ENCODE measurements around the gene KCNH6. TPM values are rescaled to one million over a fixed set of nuclear protein-coding genes. Genes with fewer than 3 reads are reported as not detected.

Gene KCNH6
- total and polyA plus RNA-seq, 9 donors, result 0.04 to 0.19 (median 0.11) TPM; not detected in 5

DNA sequence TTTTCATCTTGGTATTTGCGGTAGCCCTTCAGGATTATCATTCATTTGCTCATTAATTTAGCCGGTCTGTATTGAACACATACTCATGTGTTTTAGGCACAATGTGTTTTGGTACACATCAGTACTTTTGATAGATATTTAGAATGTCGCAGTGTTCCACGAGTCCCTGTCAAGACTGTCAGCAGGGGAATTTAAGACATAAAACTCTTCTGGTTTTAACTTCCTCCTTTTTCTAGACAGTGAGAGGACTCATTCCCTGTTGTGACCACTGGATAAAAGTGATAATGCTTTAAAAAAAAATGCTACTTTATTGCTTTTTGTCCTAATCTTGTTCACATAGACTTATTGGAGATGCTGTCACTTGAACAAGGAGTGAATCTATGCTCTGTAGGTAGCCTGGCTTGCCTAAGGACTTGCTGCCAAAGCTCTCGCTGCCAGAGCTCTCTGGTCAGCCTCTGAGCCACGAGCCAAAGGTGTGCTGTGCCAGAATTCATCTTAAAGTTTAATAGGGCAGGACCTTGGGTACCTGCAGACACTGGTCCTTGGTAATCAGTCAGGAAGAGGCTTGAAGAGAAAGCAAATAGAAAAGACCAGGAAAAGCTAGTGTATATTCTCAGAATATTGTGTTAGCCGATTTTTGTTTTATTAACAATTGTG lies 32.5 kb downstream of the KCNH6 start:
- DNase-seq, result no peak
- no peak overlapping the region for H3K27ac ChIP-seq (ENCODE audit: low read length)
- H3K27me3 ChIP-seq (ENCODE audit: control insufficient read depth, insufficient read depth, low read length), result no peaks in the 10 kb centered on the region
- WGBS (ENCODE audit: insufficient coverage), result 94% methylated on average over 2 of the region's 7 CpGs
- no peaks in the 10 kb centered on the region for H3K36me3 ChIP-seq (ENCODE audit: control insufficient read depth, insufficient read depth, low read length)
- H3K4me1 ChIP-seq (ENCODE audit: control insufficient read depth, insufficient read depth, low read length), result peaks cover 9% of the 10 kb centered on the region
- H3K9me3 ChIP-seq (replicated peaks; ENCODE audit: control insufficient read depth, low read depth, low read length), result no peaks in the 10 kb centered on the region
- no peak overlapping the region for H3K4me3 ChIP-seq (ENCODE audit: low read length)

- no peak for DNase-seq
- Histone ChIP-seq H3K4me3 (ENCODE audit: low read length) (no peak overlapping the region), H3K36me3 (ENCODE audit: control insufficient read depth, insufficient read depth, low read length) (no peaks in the 10 kb centered on the region), H3K27me3 (ENCODE audit: control insufficient read depth, insufficient read depth, low read length) (no peaks in the 10 kb centered on the region), H3K4me1 (ENCODE audit: control insufficient read depth, insufficient read depth, low read length) (peaks cover 3% of the 10 kb centered on the region), H3K27ac (ENCODE audit: low read length) (no peak overlapping the region), H3K9me3 (replicated peaks; ENCODE audit: control insufficient read depth, low read depth, low read length) (no peaks in the 10 kb centered on the region)
- 100% methylated on average over 2 of the region's 2 CpGs for WGBS (ENCODE audit: insufficient coverage)
Observed at GRCh38 chr17:63557416-63557815, 34.3 kb downstream of the KCNH6 start.

GRCh38 chr17:63558441-63558840 lies 35.3 kb downstream of the KCNH6 start:
- WGBS (ENCODE audit: insufficient coverage), result 80% methylated on average over 2 of the region's 3 CpGs
- Histone ChIP-seq H3K4me3 (ENCODE audit: low read length) (no peak overlapping the region), H3K27ac (ENCODE audit: low read length) (no peak overlapping the region), H3K27me3 (ENCODE audit: control insufficient read depth, insufficient read depth, low read length) (no peaks in the 10 kb centered on the region), H3K9me3 (replicated peaks; ENCODE audit: control insufficient read depth, low read depth, low read length) (no peaks in the 10 kb centered on the region), H3K4me1 (ENCODE audit: control insufficient read depth, insufficient read depth, low read length) (no peaks in the 10 kb centered on the region), H3K36me3 (ENCODE audit: control insufficient read depth, insufficient read depth, low read length) (no peaks in the 10 kb centered on the region)
- no peak for DNase-seq

DNA sequence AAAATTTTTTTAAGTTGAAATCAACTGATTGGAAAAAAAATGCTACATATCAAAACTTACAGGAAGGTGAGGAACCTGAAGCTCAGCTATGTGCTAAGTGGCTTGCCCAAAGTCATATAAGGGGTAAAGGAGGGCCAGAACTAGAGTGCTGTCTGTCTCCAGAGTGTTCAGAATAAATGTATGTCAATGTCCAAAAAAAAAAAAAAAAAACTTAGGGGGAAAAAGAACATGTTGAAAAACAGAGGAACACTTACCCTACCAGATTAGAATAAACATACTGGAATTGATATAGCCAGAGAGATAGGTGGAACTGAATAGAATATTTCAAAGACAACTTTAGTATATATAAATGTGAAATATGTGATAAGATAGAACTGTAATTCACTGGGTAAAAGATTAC lies 38.7 kb downstream of the KCNH6 start:
- Histone ChIP-seq H3K27me3 (ENCODE audit: control insufficient read depth, insufficient read depth, low read length) (no peaks in the 10 kb centered on the region), H3K9me3 (replicated peaks; ENCODE audit: control insufficient read depth, low read depth, low read length) (no peaks in the 10 kb centered on the region), H3K27ac (ENCODE audit: low read length) (no peak overlapping the region), H3K36me3 (ENCODE audit: control insufficient read depth, insufficient read depth, low read length) (peaks cover 2% of the 10 kb centered on the region), H3K4me1 (ENCODE audit: control insufficient read depth, insufficient read depth, low read length) (no peaks in the 10 kb centered on the region), H3K4me3 (ENCODE audit: low read length) (no peak overlapping the region)
- DNase-seq, result no peak

DNA sequence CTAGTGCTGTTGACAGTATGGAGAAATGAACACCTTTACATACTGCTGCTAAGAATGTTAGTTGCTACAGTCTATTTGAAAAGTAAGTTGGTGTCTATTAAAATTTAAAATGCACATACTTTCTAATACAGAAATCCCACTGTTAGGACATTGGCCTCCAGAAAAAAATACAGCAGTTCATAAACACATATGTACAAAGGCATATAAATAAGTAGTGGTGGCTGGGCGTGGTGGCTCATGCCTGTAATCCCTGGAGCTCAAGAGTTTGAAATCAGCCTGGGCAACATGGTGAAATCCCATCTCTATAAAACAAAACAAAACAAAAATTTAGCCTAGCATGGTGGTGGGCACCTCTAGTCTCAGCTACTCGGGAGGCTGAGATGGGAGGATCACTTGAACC lies 40.2 kb downstream of the KCNH6 start:
- no peak overlapping the region for H3K4me3 ChIP-seq (ENCODE audit: low read length)
- no CpG with 5 or more reads among the region's 2 CpGs for WGBS (ENCODE audit: insufficient coverage)

GRCh38 chr17:63564562-63564961 lies 41.4 kb downstream of the KCNH6 start:
- no peak overlapping the region for H3K27ac ChIP-seq (ENCODE audit: low read length)
- DNase-seq, result no peak
- no peak overlapping the region for H3K4me3 ChIP-seq (ENCODE audit: low read length)
- H3K36me3 ChIP-seq (ENCODE audit: control insufficient read depth, insufficient read depth, low read length), result peaks cover 2% of the 10 kb centered on the region
- WGBS (ENCODE audit: insufficient coverage), result 100% methylated on average over 2 of the region's 5 CpGs
- H3K9me3 ChIP-seq (replicated peaks; ENCODE audit: control insufficient read depth, low read depth, low read length), result no peaks in the 10 kb centered on the region
- no peaks in the 10 kb centered on the region for H3K27me3 ChIP-seq (ENCODE audit: control insufficient read depth, insufficient read depth, low read length)
- no peaks in the 10 kb centered on the region for H3K4me1 ChIP-seq (ENCODE audit: control insufficient read depth, insufficient read depth, low read length)

More for the DNA sequence above, 40.2 kb downstream of the KCNH6 start:
- Histone ChIP-seq H3K9me3 (replicated peaks; ENCODE audit: control insufficient read depth, low read depth, low read length) (no peaks in the 10 kb centered on the region), H3K27ac (ENCODE audit: low read length) (no peak overlapping the region), H3K36me3 (ENCODE audit: control insufficient read depth, insufficient read depth, low read length) (peaks cover 2% of the 10 kb centered on the region), H3K4me1 (ENCODE audit: control insufficient read depth, insufficient read depth, low read length) (no peaks in the 10 kb centered on the region), H3K27me3 (ENCODE audit: control insufficient read depth, insufficient read depth, low read length) (no peaks in the 10 kb centered on the region)
- DNase-seq, result no peak

DNA sequence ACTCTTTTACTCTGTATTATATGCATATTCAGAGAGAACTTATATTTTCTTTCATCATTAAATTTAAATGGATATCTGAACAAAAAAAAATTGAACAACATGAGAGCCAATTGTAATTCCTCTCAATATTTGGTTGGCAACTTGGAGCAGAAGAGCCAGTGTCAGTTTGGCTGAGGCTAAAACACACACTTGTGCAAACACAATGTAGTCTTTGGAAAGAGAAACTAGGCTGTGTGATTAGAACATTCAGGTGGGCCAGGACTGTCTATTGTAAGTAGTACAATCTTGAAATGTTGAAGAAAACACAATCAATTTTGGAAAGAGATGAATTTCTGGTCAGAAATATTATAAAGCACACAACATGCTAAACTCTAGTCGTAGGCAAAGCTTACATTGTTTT lies 44.1 kb downstream of the KCNH6 start:
- Histone ChIP-seq H3K27me3 (ENCODE audit: control insufficient read depth, insufficient read depth, low read length) (no peaks in the 10 kb centered on the region), H3K36me3 (ENCODE audit: control insufficient read depth, insufficient read depth, low read length) (peaks cover 4% of the 10 kb centered on the region), H3K27ac (ENCODE audit: low read length) (no peak overlapping the region), H3K4me3 (ENCODE audit: low read length) (no peak overlapping the region), H3K9me3 (replicated peaks; ENCODE audit: control insufficient read depth, low read depth, low read length) (no peaks in the 10 kb centered on the region), H3K4me1 (ENCODE audit: control insufficient read depth, insufficient read depth, low read length) (no peaks in the 10 kb centered on the region)
- no CpG with 5 or more reads among the region's 1 CpG for WGBS (ENCODE audit: insufficient coverage)
- no peak for DNase-seq

DNA sequence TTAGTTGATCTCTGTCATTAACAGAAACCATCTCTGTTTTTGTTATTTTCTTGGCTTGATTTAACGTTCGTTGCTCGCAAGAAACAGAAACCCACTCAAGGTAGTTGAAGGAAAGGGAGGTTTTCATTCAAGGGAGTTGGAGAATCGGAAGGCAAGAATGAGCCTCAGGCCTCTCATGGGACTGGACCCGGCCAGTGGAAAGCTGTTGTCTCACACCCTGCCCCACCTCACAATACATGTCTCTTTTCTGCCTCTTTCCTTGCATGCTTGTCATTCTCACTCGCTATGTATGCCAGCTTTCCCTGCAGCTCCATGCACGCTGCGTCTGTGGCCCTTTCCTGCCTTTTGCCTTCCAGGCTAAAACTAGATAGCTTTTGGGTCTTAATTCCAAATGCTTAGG lies 45.4 kb downstream of the KCNH6 start:
- WGBS (ENCODE audit: insufficient coverage), result 93% methylated on average over 3 of the region's 8 CpGs

GRCh38 chr17:63571632-63572310 lies 48.6 kb downstream of the KCNH6 start:
- Histone ChIP-seq H3K4me3 (ENCODE audit: low read length) (no peak overlapping the region), H3K27ac (ENCODE audit: low read length) (no peak overlapping the region), H3K36me3 (ENCODE audit: control insufficient read depth, insufficient read depth, low read length) (peaks cover 2% of the 10 kb centered on the region), H3K27me3 (ENCODE audit: control insufficient read depth, insufficient read depth, low read length) (no peaks in the 10 kb centered on the region), H3K9me3 (replicated peaks; ENCODE audit: control insufficient read depth, low read depth, low read length) (no peaks in the 10 kb centered on the region), H3K4me1 (ENCODE audit: control insufficient read depth, insufficient read depth, low read length) (no peaks in the 10 kb centered on the region)
- no peak for DNase-seq
- WGBS (ENCODE audit: insufficient coverage), result no CpG with 5 or more reads among the region's 1 CpG

More for the DNA sequence above, 45.4 kb downstream of the KCNH6 start:
- no peaks in the 10 kb centered on the region for H3K4me1 ChIP-seq (ENCODE audit: control insufficient read depth, insufficient read depth, low read length)
- no peak overlapping the region for H3K27ac ChIP-seq (ENCODE audit: low read length)
- H3K4me3 ChIP-seq (ENCODE audit: low read length), result no peak overlapping the region
- H3K27me3 ChIP-seq (ENCODE audit: control insufficient read depth, insufficient read depth, low read length), result no peaks in the 10 kb centered on the region
- no peak for DNase-seq
- peaks cover 4% of the 10 kb centered on the region for H3K36me3 ChIP-seq (ENCODE audit: control insufficient read depth, insufficient read depth, low read length)
- no peaks in the 10 kb centered on the region for H3K9me3 ChIP-seq (replicated peaks; ENCODE audit: control insufficient read depth, low read depth, low read length)

- no peak for DNase-seq
- Histone ChIP-seq H3K9me3 (replicated peaks; ENCODE audit: control insufficient read depth, low read depth, low read length) (no peaks in the 10 kb centered on the region), H3K4me1 (ENCODE audit: control insufficient read depth, insufficient read depth, low read length) (no peaks in the 10 kb centered on the region), H3K36me3 (ENCODE audit: control insufficient read depth, insufficient read depth, low read length) (peaks cover 5% of the 10 kb centered on the region), H3K27ac (ENCODE audit: low read length) (no peak overlapping the region), H3K4me3 (ENCODE audit: low read length) (no peak overlapping the region), H3K27me3 (ENCODE audit: control insufficient read depth, insufficient read depth, low read length) (no peaks in the 10 kb centered on the region)
- WGBS (ENCODE audit: insufficient coverage), result 100% methylated on average over 2 of the region's 5 CpGs
Observed at GRCh38 chr17:63573634-63574033, 50.5 kb downstream of the KCNH6 start.

All from muscle of leg (tissue), 11 donors.